ENCODE results near the gene CMPK1.

The CMPK1 gene

DNA sequence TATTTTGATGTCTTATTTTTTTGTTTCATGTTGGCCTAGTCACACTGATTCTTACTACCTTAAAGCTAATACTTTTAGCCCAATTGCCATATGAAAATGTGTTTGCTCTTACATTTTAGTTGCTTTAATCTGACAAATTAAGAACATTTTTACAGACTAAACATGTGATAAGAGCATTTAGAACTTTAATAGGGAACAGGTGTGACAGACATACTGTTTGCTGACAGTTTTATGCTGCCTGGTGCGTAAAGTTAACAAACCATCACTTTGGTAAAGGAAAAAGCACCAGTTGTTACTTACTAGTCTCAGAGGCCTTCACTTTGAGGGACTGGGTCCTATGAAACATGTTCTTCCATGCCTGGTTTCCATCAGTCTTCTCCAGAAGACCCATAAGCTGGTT lies 14.7 kb downstream of the CMPK1 start:
- Histone ChIP-seq H3K27ac (ENCODE audit: poor library complexity, severe bottlenecking) (no peak overlapping the region), H3K9me3 (ENCODE audit: severe bottlenecking) (no peaks in the 10 kb centered on the region), H3K4me3 (ENCODE audit: severe bottlenecking) (no peak overlapping the region), H3K4me1 (ENCODE audit: insufficient read depth, poor library complexity, severe bottlenecking) (no peaks in the 10 kb centered on the region), H3K36me3 (ENCODE audit: low read depth) (peaks cover 9% of the 10 kb centered on the region), H3K27me3 (ENCODE audit: insufficient read depth, poor library complexity, severe bottlenecking) (no peaks in the 10 kb centered on the region)
- ATAC-seq (ENCODE audit: low read depth) (no peak), DNase-seq (ENCODE audit: low spot score) (no peak)
- TF ChIP-seq, protein P1, sequence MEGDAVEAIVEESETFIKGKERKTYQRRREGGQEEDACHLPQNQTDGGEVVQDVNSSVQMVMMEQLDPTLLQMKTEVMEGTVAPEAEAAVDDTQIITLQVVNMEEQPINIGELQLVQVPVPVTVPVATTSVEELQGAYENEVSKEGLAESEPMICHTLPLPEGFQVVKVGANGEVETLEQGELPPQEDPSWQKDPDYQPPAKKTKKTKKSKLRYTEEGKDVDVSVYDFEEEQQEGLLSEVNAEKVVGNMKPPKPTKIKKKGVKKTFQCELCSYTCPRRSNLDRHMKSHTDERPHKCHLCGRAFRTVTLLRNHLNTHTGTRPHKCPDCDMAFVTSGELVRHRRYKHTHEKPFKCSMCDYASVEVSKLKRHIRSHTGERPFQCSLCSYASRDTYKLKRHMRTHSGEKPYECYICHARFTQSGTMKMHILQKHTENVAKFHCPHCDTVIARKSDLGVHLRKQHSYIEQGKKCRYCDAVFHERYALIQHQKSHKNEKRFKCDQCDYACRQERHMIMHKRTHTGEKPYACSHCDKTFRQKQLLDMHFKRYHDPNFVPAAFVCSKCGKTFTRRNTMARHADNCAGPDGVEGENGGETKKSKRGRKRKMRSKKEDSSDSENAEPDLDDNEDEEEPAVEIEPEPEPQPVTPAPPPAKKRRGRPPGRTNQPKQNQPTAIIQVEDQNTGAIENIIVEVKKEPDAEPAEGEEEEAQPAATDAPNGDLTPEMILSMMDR (IDR thresholded peaks at IDR 0.05; ENCODE audit: poor library complexity, severe bottlenecking): no peak

DNA sequence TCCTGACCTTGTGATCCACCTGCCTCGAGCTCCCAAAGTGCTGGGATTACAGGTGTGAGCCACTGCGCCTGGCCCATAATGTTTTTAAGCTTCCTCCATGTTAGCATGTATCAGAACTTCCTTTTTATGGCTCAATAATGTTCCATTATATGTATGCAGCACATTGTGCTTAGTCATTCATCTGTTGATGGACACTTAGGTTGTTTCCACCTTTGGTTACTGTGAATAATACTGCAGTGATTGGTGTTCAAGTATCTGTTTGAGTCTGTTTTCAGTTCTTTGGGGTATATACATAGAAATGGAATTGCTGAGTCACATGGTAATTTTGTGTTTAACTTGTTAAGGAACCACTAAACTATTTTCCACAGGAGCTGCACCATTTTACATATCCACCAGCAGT lies 17.7 kb downstream of the CMPK1 start:
- TF ChIP-seq, protein P1 (IDR thresholded peaks at IDR 0.05; ENCODE audit: poor library complexity, severe bottlenecking): no peak
- Histone ChIP-seq H3K27ac (ENCODE audit: poor library complexity, severe bottlenecking) (no peak overlapping the region), H3K4me3 (ENCODE audit: severe bottlenecking) (no peak overlapping the region), H3K27me3 (ENCODE audit: insufficient read depth, poor library complexity, severe bottlenecking) (no peaks in the 10 kb centered on the region), H3K36me3 (ENCODE audit: low read depth) (peaks cover 9% of the 10 kb centered on the region), H3K4me1 (ENCODE audit: insufficient read depth, poor library complexity, severe bottlenecking) (no peaks in the 10 kb centered on the region), H3K9me3 (ENCODE audit: severe bottlenecking) (no peaks in the 10 kb centered on the region)
- no peak for DNase-seq (ENCODE audit: low spot score)
- no peak; the same call in 2 of the 3 replicates for ATAC-seq (ENCODE audit: low read depth)

DNA sequence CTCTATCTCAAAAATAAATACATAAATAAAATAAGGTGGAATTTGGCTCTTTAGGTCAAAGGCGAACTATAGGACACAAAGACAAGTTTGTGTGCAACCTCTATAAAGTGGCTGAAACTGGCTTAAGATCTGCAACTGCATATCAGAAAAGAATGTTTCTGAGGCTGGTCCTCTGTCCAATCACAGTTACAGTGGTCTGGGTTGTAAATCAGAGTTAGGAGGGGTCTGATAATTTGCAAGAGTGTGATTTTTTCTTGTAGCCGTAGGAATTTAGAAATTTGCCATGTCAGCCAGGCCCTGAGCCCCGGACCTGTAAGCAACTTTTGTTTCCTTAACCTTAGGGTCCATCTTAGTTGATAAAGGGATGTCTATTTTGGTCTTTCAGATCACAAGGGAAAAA lies 27.8 kb downstream of the CMPK1 start:
- ATAC-seq (ENCODE audit: low read depth) (no peak), DNase-seq (ENCODE audit: low spot score) (no peak)
- Histone ChIP-seq H3K36me3 (ENCODE audit: low read depth) (peaks cover 4% of the 10 kb centered on the region; the same call in 1 of the 2 replicates), H3K4me1 (ENCODE audit: insufficient read depth, poor library complexity, severe bottlenecking) (no peaks in the 10 kb centered on the region), H3K9me3 (ENCODE audit: severe bottlenecking) (no peaks in the 10 kb centered on the region), H3K27ac (ENCODE audit: poor library complexity, severe bottlenecking) (no peak overlapping the region), H3K27me3 (ENCODE audit: insufficient read depth, poor library complexity, severe bottlenecking) (no peaks in the 10 kb centered on the region), H3K4me3 (ENCODE audit: severe bottlenecking) (no peak overlapping the region)
- TF ChIP-seq, protein P1 (IDR thresholded peaks at IDR 0.05; ENCODE audit: poor library complexity, severe bottlenecking): no peak

DNA sequence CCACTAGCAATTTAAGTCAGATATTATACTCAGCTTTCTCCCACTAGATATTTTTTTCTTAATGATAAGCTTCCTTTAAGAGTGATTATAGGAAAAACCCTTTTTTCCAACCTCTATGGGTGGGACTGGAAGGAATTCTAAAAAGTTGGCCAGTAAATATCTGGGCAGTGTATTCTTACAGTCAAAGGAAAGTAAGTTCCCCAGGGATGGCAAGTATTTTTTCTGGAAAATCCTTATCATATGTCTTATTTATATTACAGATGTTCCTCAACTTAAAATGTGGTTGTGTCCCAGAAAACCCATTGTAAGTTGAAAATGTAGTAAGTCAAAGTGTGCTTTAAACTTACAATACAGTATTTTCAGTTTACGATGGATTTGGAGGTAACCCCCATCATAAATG lies 29.2 kb downstream of the CMPK1 start:
- DNase-seq (ENCODE audit: low spot score) (no peak), ATAC-seq (ENCODE audit: low read depth) (no peak)
- Histone ChIP-seq H3K4me3 (ENCODE audit: severe bottlenecking) (no peak overlapping the region), H3K27ac (ENCODE audit: poor library complexity, severe bottlenecking) (no peak overlapping the region), H3K27me3 (ENCODE audit: insufficient read depth, poor library complexity, severe bottlenecking) (no peaks in the 10 kb centered on the region), H3K9me3 (ENCODE audit: severe bottlenecking) (no peaks in the 10 kb centered on the region), H3K36me3 (ENCODE audit: low read depth) (peaks cover 4% of the 10 kb centered on the region), H3K4me1 (ENCODE audit: insufficient read depth, poor library complexity, severe bottlenecking) (no peaks in the 10 kb centered on the region)
- TF ChIP-seq, protein P1 (IDR thresholded peaks at IDR 0.05; ENCODE audit: poor library complexity, severe bottlenecking): no peak

DNA sequence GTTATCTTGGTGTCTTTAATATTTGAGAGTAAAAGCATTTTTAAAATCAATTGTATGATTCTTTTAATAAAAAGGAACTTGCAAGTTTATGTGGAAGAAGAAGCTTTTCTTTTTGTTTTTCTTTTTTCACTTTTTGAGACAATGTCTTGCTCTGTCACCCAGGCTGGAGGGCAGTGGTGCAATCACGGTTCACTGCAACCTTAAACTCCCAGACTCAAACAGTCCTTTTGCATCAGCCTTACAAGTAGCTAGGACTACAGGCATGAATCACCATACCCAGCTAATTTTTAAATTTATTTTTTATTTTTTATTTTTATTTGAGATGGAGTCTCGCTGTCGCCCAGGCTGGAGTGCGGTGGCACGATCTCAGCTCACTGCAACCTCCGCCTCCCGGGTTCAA lies 34.1 kb downstream of the CMPK1 start:
- DNase-seq (ENCODE audit: low spot score): no peak
- Histone ChIP-seq H3K4me3 (ENCODE audit: severe bottlenecking) (no peak overlapping the region), H3K9me3 (ENCODE audit: severe bottlenecking) (no peaks in the 10 kb centered on the region), H3K27ac (ENCODE audit: poor library complexity, severe bottlenecking) (no peak overlapping the region), H3K36me3 (ENCODE audit: low read depth) (peaks cover 38% of the 10 kb centered on the region), H3K27me3 (ENCODE audit: insufficient read depth, poor library complexity, severe bottlenecking) (no peaks in the 10 kb centered on the region), H3K4me1 (ENCODE audit: insufficient read depth, poor library complexity, severe bottlenecking) (no peaks in the 10 kb centered on the region)
- no peak for ATAC-seq (ENCODE audit: low read depth)
- TF ChIP-seq, protein P1 (IDR thresholded peaks at IDR 0.05; ENCODE audit: poor library complexity, severe bottlenecking): no peak

All from RWPE2 (cell line).